Measurements from ENCODE around the gene FAM13B. TPM values are rescaled to one million over a fixed set of nuclear protein-coding genes. Genes with fewer than 3 reads are reported as not detected.
"Not testable (repeated sequence)": the region's sequence is repeated elsewhere in the genome, so short reads cannot be mapped to it uniquely, and the experiment has no call there.

The FAM13B gene
- total RNA-seq, 1 donor from 2014 or later: 57.9 TPM

GRCh38 chr5:138054206-138054605, 21.3 kb upstream of the FAM13B start:
- no peak for DNase-seq (ENCODE audit: low spot score in 2 of 2, unreplicated experiment in 2 of 2)
- Mint-ChIP-seq H3K27ac (no peak overlapping the region), H3K9me3 (no peaks in the 10 kb centered on the region), H3K36me3 (no peaks in the 10 kb centered on the region), H3K4me3 (no peak overlapping the region), H3K4me1 (no peaks in the 10 kb centered on the region), H3K27me3 (ENCODE audit: low read depth) (no peaks in the 10 kb centered on the region)
- no peak for TF ChIP-seq CTCF (IDR thresholded peaks at IDR 0.05; ENCODE audit: unreplicated experiment)

GRCh38 chr5:138053554-138053953, 20.7 kb upstream of the FAM13B start:
- TF ChIP-seq CTCF (IDR thresholded peaks at IDR 0.05; ENCODE audit: unreplicated experiment): no peak
- Mint-ChIP-seq H3K4me1 (no peaks in the 10 kb centered on the region), H3K27ac (no peak overlapping the region), H3K27me3 (ENCODE audit: low read depth) (no peaks in the 10 kb centered on the region), H3K9me3 (no peaks in the 10 kb centered on the region), H3K4me3 (no peak overlapping the region), H3K36me3 (no peaks in the 10 kb centered on the region)
- no peak for DNase-seq (ENCODE audit: low spot score in 2 of 2, unreplicated experiment in 2 of 2)

GRCh38 chr5:138052718-138053117, 19.8 kb upstream of the FAM13B start:
- not testable (repeated sequence) for H3K36me3 Mint-ChIP-seq; H3K27ac Mint-ChIP-seq; DNase-seq (ENCODE audit: low spot score in 2 of 2, unreplicated experiment in 2 of 2); H3K4me1 Mint-ChIP-seq; H3K4me3 Mint-ChIP-seq; H3K27me3 Mint-ChIP-seq (ENCODE audit: low read depth); H3K9me3 Mint-ChIP-seq

GRCh38 chr5:138051441-138052296, 18.8 kb upstream of the FAM13B start:
- TF ChIP-seq CTCF (IDR thresholded peaks at IDR 0.05; ENCODE audit: unreplicated experiment): no peak
- H3K27ac Mint-ChIP-seq: no peak overlapping the region
- H3K9me3 Mint-ChIP-seq: no peaks in the 10 kb centered on the region
- no peaks in the 10 kb centered on the region for H3K36me3 Mint-ChIP-seq
- H3K4me1 Mint-ChIP-seq: no peaks in the 10 kb centered on the region
- H3K27me3 Mint-ChIP-seq (ENCODE audit: low read depth): no peaks in the 10 kb centered on the region
- H3K4me3 Mint-ChIP-seq: no peak overlapping the region
- DNase-seq (ENCODE audit: low spot score in 2 of 2, unreplicated experiment in 2 of 2): no peak

GRCh38 chr5:138045283-138045682, 12.4 kb upstream of the FAM13B start:
- H3K4me3 Mint-ChIP-seq; H3K27ac Mint-ChIP-seq; H3K4me1 Mint-ChIP-seq; H3K9me3 Mint-ChIP-seq; H3K27me3 Mint-ChIP-seq (ENCODE audit: low read depth); H3K36me3 Mint-ChIP-seq; DNase-seq (ENCODE audit: low spot score in 2 of 2, unreplicated experiment in 2 of 2): not testable (repeated sequence)

GRCh38 chr5:138038826-138039225, 5.9 kb upstream of the FAM13B start:
- no peak for DNase-seq (ENCODE audit: low spot score in 2 of 2, unreplicated experiment in 2 of 2)
- H3K4me3 Mint-ChIP-seq: no peak overlapping the region
- H3K27me3 Mint-ChIP-seq (ENCODE audit: low read depth): no peaks in the 10 kb centered on the region
- TF ChIP-seq CTCF (IDR thresholded peaks at IDR 0.05; ENCODE audit: unreplicated experiment): no peak
- H3K9me3 Mint-ChIP-seq: no peaks in the 10 kb centered on the region
- peaks cover 5% of the 10 kb centered on the region for H3K4me1 Mint-ChIP-seq
- H3K36me3 Mint-ChIP-seq: no peaks in the 10 kb centered on the region
- no peak overlapping the region for H3K27ac Mint-ChIP-seq
